ENCODE results near the gene THBS4.
"Not testable (repeated sequence)": the region's sequence is repeated elsewhere in the genome, so short reads cannot be mapped to it uniquely, and the experiment has no call there.

THBS4 gene

GRCh38 chr5:80109646-80110478, 74.7 kb downstream of the THBS4 start:
- H4K91ac ChIP-seq (ENCODE audit: low read depth, low read length), result no peak overlapping the region
- peaks cover 0 to 3% of the 10 kb centered on the region in 2 experiments for H3K36me3 ChIP-seq (ENCODE audit: control insufficient read depth in 1 of 2, insufficient read depth in 2 of 2, low read length in 2 of 2)
- H2BK5ac ChIP-seq (ENCODE audit: low read depth, low read length, poor library complexity), result no peak overlapping the region
- H2AFZ ChIP-seq (ENCODE audit: insufficient read depth, low read length, poor library complexity), result no peak overlapping the region
- peak overlapping the region; percentile 48 for H2BK120ac ChIP-seq (ENCODE audit: insufficient read depth, low read length, poor library complexity)
- peak overlapping the region; percentile 6 for H3K4me2 ChIP-seq (ENCODE audit: low read length)
- peaks cover 8 to 10% of the 10 kb centered on the region in 2 experiments for H3K4me1 ChIP-seq (ENCODE audit: control insufficient read depth in 1 of 2, insufficient read depth in 2 of 2, low read length in 2 of 2)
- H2BK12ac ChIP-seq (ENCODE audit: low read length), result peak overlapping the region; percentile 36
- H3K27me3 ChIP-seq (ENCODE audit: insufficient read depth, low read length), result no peaks in the 10 kb centered on the region
- no peak overlapping the region for H2AK5ac ChIP-seq (ENCODE audit: low read length)
- H3K4ac ChIP-seq (ENCODE audit: low read depth, low read length), result no peak overlapping the region
- peaks cover 3% of the 10 kb centered on the region for H3K79me1 ChIP-seq (ENCODE audit: low read length)
- no peak overlapping the region for H3K14ac ChIP-seq (ENCODE audit: low read length)
- H3K23ac ChIP-seq (ENCODE audit: low read length), result no peak overlapping the region
- peaks cover 2% of the 10 kb centered on the region for H3K79me2 ChIP-seq (ENCODE audit: control insufficient read depth, insufficient read depth, low read length, poor library complexity)
- no peak overlapping the region for H4K12ac ChIP-seq (ENCODE audit: low read depth, low read length)
- H3K9ac ChIP-seq (ENCODE audit: low read length), result no peak overlapping the region
- H4K8ac ChIP-seq (ENCODE audit: low read depth, low read length), result no peak overlapping the region
- no peak overlapping the region for H3K27ac ChIP-seq (ENCODE audit: low read depth, low read length)
- H3K9me3 ChIP-seq (ENCODE audit: insufficient read depth, low read depth, low read length), result peaks cover 2% of the 10 kb centered on the region
- DNase-seq, result no peak
- WGBS (ENCODE audit: extremely low coverage, insufficient coverage, insufficient read length), result no CpG with 5 or more reads among the region's 9 CpGs
- H3K18ac ChIP-seq (ENCODE audit: low read length), result no peak overlapping the region
- no peak overlapping the region for H3K4me3 ChIP-seq (ENCODE audit: low read depth, low read length)

DNA sequence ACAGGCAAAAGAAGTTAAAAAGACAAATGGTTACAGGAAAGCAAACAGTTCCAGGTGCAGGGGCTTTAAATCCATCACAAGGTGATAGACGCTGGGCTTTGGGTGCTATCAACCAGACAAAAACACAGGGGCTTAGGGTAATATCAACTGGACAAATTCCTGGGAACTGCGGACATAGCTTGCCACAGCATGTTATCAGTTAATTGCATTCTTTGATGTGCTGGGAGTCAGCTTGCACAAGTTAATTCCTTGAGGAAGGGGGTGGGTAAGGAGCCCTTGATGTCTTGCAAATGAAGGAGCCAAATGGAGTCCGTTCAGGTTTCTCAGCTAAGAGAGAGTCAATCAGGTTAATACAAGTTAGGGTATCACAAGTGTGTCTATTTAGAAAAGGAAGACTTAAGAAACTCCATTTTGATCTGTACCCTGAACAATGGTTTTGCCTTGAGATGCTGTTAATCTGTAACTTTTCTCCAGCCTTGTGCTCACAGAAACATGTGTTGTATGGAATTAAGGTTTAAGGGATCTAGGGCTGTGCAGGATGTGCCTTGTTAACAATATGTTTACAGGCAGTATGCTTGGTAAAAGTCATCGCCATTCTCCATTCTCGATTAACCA, 76.3 kb downstream of the THBS4 start:
- not testable (repeated sequence) for H3K27me3 ChIP-seq (ENCODE audit: insufficient read depth, low read length)
- no CpG with 5 or more reads among the region's 5 CpGs for WGBS (ENCODE audit: extremely low coverage, insufficient coverage, insufficient read length)

GRCh38 chr5:80114860-80115259, 79.7 kb downstream of the THBS4 start:
- H3K4me2 ChIP-seq (ENCODE audit: low read length), result no peak overlapping the region
- H2BK12ac ChIP-seq (ENCODE audit: low read length), result no peak overlapping the region
- no peak overlapping the region for H2AK5ac ChIP-seq (ENCODE audit: low read length)
- H3K9me3 ChIP-seq (ENCODE audit: insufficient read depth, low read depth, low read length), result peaks cover 2% of the 10 kb centered on the region
- H3K79me1 ChIP-seq (ENCODE audit: low read length), result peaks cover 3% of the 10 kb centered on the region
- WGBS (ENCODE audit: extremely low coverage, insufficient coverage, insufficient read length), result no CpG with 5 or more reads among the region's 3 CpGs
- H3K14ac ChIP-seq (ENCODE audit: low read length), result no peak overlapping the region
- no peak overlapping the region for H2BK5ac ChIP-seq (ENCODE audit: low read depth, low read length, poor library complexity)
- no peak for DNase-seq
- no peak overlapping the region for H3K27ac ChIP-seq (ENCODE audit: low read depth, low read length)
- no peaks in the 10 kb centered on the region for H3K27me3 ChIP-seq (ENCODE audit: insufficient read depth, low read length)
- H3K9ac ChIP-seq (ENCODE audit: low read length), result no peak overlapping the region
- H4K91ac ChIP-seq (ENCODE audit: low read depth, low read length), result no peak overlapping the region
- H3K4me3 ChIP-seq (ENCODE audit: low read depth, low read length), result no peak overlapping the region
- no peak overlapping the region for H4K12ac ChIP-seq (ENCODE audit: low read depth, low read length)
- peaks cover 0 to 3% of the 10 kb centered on the region in 2 experiments for H3K36me3 ChIP-seq (ENCODE audit: control insufficient read depth in 1 of 2, insufficient read depth in 2 of 2, low read length in 2 of 2)
- no peak overlapping the region for H2AFZ ChIP-seq (ENCODE audit: insufficient read depth, low read length, poor library complexity)
- no peak overlapping the region for H3K4ac ChIP-seq (ENCODE audit: low read depth, low read length)
- no peak overlapping the region for H4K8ac ChIP-seq (ENCODE audit: low read depth, low read length)
- no peak overlapping the region for H3K23ac ChIP-seq (ENCODE audit: low read length)
- no peak overlapping the region for H2BK120ac ChIP-seq (ENCODE audit: insufficient read depth, low read length, poor library complexity)
- no peak overlapping the region for H3K18ac ChIP-seq (ENCODE audit: low read length)
- peaks cover 7% of the 10 kb centered on the region in 2 experiments for H3K4me1 ChIP-seq (ENCODE audit: control insufficient read depth in 1 of 2, insufficient read depth in 2 of 2, low read length in 2 of 2)
- peaks cover 2% of the 10 kb centered on the region for H3K79me2 ChIP-seq (ENCODE audit: control insufficient read depth, insufficient read depth, low read length, poor library complexity)

More for the DNA sequence above, 76.3 kb downstream of the THBS4 start:
- H3K9ac ChIP-seq (ENCODE audit: low read length); H3K23ac ChIP-seq (ENCODE audit: low read length); H2BK5ac ChIP-seq (ENCODE audit: low read depth, low read length, poor library complexity); H3K4me2 ChIP-seq (ENCODE audit: low read length); H4K8ac ChIP-seq (ENCODE audit: low read depth, low read length); H2BK120ac ChIP-seq (ENCODE audit: insufficient read depth, low read length, poor library complexity); H3K4me3 ChIP-seq (ENCODE audit: low read depth, low read length); H2AK5ac ChIP-seq (ENCODE audit: low read length); H3K14ac ChIP-seq (ENCODE audit: low read length); H3K79me2 ChIP-seq (ENCODE audit: control insufficient read depth, insufficient read depth, low read length, poor library complexity); H3K18ac ChIP-seq (ENCODE audit: low read length); H3K36me3 ChIP-seq (ENCODE audit: control insufficient read depth in 1 of 2, insufficient read depth in 2 of 2, low read length in 2 of 2); H3K27ac ChIP-seq (ENCODE audit: low read depth, low read length); H4K91ac ChIP-seq (ENCODE audit: low read depth, low read length); H2AFZ ChIP-seq (ENCODE audit: insufficient read depth, low read length, poor library complexity); H2BK12ac ChIP-seq (ENCODE audit: low read length); H4K12ac ChIP-seq (ENCODE audit: low read depth, low read length); H3K4ac ChIP-seq (ENCODE audit: low read depth, low read length); H3K9me3 ChIP-seq (ENCODE audit: insufficient read depth, low read depth, low read length); DNase-seq; H3K79me1 ChIP-seq (ENCODE audit: low read length): not testable (repeated sequence)
- peaks cover 8 to 10% of the 10 kb centered on the region in 2 experiments for H3K4me1 ChIP-seq (ENCODE audit: control insufficient read depth in 1 of 2, insufficient read depth in 2 of 2, low read length in 2 of 2)

- H4K8ac ChIP-seq (ENCODE audit: low read depth, low read length), result no peak overlapping the region
- H2BK5ac ChIP-seq (ENCODE audit: low read depth, low read length, poor library complexity), result no peak overlapping the region
- no peak overlapping the region for H4K91ac ChIP-seq (ENCODE audit: low read depth, low read length)
- H2BK12ac ChIP-seq (ENCODE audit: low read length), result no peak overlapping the region
- no peak overlapping the region for H2AFZ ChIP-seq (ENCODE audit: insufficient read depth, low read length, poor library complexity)
- no peak overlapping the region for H2AK5ac ChIP-seq (ENCODE audit: low read length)
- H3K14ac ChIP-seq (ENCODE audit: low read length), result no peak overlapping the region
- H3K27ac ChIP-seq (ENCODE audit: low read depth, low read length), result no peak overlapping the region
- H3K4me3 ChIP-seq (ENCODE audit: low read depth, low read length), result no peak overlapping the region
- no peak overlapping the region for H3K4ac ChIP-seq (ENCODE audit: low read depth, low read length)
- no peak overlapping the region for H2BK120ac ChIP-seq (ENCODE audit: insufficient read depth, low read length, poor library complexity)
- no peak overlapping the region for H4K12ac ChIP-seq (ENCODE audit: low read depth, low read length)
- H3K18ac ChIP-seq (ENCODE audit: low read length), result no peak overlapping the region
- H3K79me2 ChIP-seq (ENCODE audit: control insufficient read depth, insufficient read depth, low read length, poor library complexity), result no peaks in the 10 kb centered on the region
- no peak for DNase-seq
- H3K79me1 ChIP-seq (ENCODE audit: low read length), result no peaks in the 10 kb centered on the region
- no peak overlapping the region for H3K4me2 ChIP-seq (ENCODE audit: low read length)
- peaks cover 0 to 3% of the 10 kb centered on the region in 2 experiments for H3K36me3 ChIP-seq (ENCODE audit: control insufficient read depth in 1 of 2, insufficient read depth in 2 of 2, low read length in 2 of 2)
- H3K4me1 ChIP-seq (ENCODE audit: control insufficient read depth in 1 of 2, insufficient read depth in 2 of 2, low read length in 2 of 2), result no peaks in the 10 kb centered on the region
- peaks cover 2% of the 10 kb centered on the region for H3K9me3 ChIP-seq (ENCODE audit: insufficient read depth, low read depth, low read length)
- no peak overlapping the region for H3K23ac ChIP-seq (ENCODE audit: low read length)
- no CpG with 5 or more reads among the region's 4 CpGs for WGBS (ENCODE audit: extremely low coverage, insufficient coverage, insufficient read length)
- no peaks in the 10 kb centered on the region for H3K27me3 ChIP-seq (ENCODE audit: insufficient read depth, low read length)
- H3K9ac ChIP-seq (ENCODE audit: low read length), result no peak overlapping the region
Observed at GRCh38 chr5:80116000-80116399, 80.9 kb downstream of the THBS4 start.

Measured in trophoblast cell (in vitro differentiated cells and primary cell).